ENCODE data around the gene GPR33. TPM values are rescaled to one million over a fixed set of nuclear protein-coding genes. Genes with fewer than 3 reads are reported as not detected.

The GPR33 gene, protein sequence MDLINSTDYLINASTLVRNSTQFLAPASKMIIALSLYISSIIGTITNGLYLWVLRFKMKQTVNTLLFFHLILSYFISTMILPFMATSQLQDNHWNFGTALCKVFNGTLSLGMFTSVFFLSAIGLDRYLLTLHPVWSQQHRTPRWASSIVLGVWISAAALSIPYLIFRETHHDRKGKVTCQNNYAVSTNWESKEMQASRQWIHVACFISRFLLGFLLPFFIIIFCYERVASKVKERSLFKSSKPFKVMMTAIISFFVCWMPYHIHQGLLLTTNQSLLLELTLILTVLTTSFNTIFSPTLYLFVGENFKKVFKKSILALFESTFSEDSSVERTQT
- total RNA-seq (2012; rRNA removed), result not detected in 2 replicates

DNA sequence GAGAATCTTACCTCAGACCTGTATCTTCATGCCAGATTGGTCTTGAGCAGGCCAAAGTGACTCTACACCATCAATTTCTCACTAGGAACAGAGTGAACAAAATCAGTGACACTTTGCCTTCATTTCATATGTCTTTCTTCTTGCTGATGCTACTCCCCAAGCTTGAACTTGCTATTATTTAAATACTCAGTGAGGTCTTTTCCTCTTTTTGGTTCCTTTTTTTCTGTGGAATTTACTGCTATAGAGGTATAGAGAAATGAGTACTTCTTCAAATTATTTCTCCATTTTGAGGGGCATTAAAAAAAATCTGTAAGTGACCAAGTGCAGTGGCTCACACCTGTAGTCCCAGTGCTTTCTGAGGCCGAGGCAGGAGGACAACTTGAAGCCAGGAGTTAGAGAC is at the start of gene GPR33:
Gene GPR33 (minus strand): TSS at position 154 of the 400 bp plus-strand sequence. CDS start 4,074 bp downstream, outside the sequence.
- Histone ChIP-seq H3K36me3 (ENCODE audit: insufficient read depth, low read length) (no peaks in the 10 kb centered on the region), H3K4me1 (ENCODE audit: control insufficient read depth, insufficient read depth, low read length) (no peaks in the 10 kb centered on the region), H3K4me2 (ENCODE audit: low read length) (no peak within 1 kb of the TSS), H3K4me3 (ENCODE audit: low read length) (no peak within 1 kb of the TSS), H3K27me3 (ENCODE audit: control insufficient read depth, insufficient read depth, low read length) (peaks cover 5% of the 10 kb centered on the region), H3K9me3 (replicated peaks; ENCODE audit: low read length) (no peaks in the 10 kb centered on the region), H3K9ac (ENCODE audit: low read depth, low read length) (no peak within 1 kb of the TSS)

GRCh38 chr14:31536201-31536960 is 48.5 kb upstream of the GPR33 start:
- peaks cover 11% of the 10 kb centered on the region for H3K27me3 ChIP-seq (ENCODE audit: control insufficient read depth, insufficient read depth, low read length)

GRCh38 chr14:31530136-31530535 is 42.3 kb upstream of the GPR33 start:
- Histone ChIP-seq H3K4me1 (ENCODE audit: control insufficient read depth, insufficient read depth, low read length) (no peaks in the 10 kb centered on the region), H3K27me3 (ENCODE audit: control insufficient read depth, insufficient read depth, low read length) (no peaks in the 10 kb centered on the region), H3K9me3 (replicated peaks; ENCODE audit: low read length) (no peaks in the 10 kb centered on the region), H3K4me2 (ENCODE audit: low read length) (no peak overlapping the region), H3K4me3 (ENCODE audit: low read length) (no peak overlapping the region), H3K9ac (ENCODE audit: low read depth, low read length) (no peak overlapping the region), H3K36me3 (ENCODE audit: insufficient read depth, low read length) (no peaks in the 10 kb centered on the region)

More at GRCh38 chr14:31536201-31536960, 48.5 kb upstream of the GPR33 start:
- Histone ChIP-seq H3K4me1 (ENCODE audit: control insufficient read depth, insufficient read depth, low read length) (no peaks in the 10 kb centered on the region), H3K9ac (ENCODE audit: low read depth, low read length) (no peak overlapping the region), H3K4me3 (ENCODE audit: low read length) (no peak overlapping the region), H3K9me3 (replicated peaks; ENCODE audit: low read length) (no peaks in the 10 kb centered on the region), H3K4me2 (ENCODE audit: low read length) (no peak overlapping the region), H3K36me3 (ENCODE audit: insufficient read depth, low read length) (no peaks in the 10 kb centered on the region)

- H3K27me3 ChIP-seq (ENCODE audit: control insufficient read depth, insufficient read depth, low read length), result no peaks in the 10 kb centered on the region
- no peaks in the 10 kb centered on the region for H3K4me1 ChIP-seq (ENCODE audit: control insufficient read depth, insufficient read depth, low read length)
- H3K9me3 ChIP-seq (replicated peaks; ENCODE audit: low read length), result no peaks in the 10 kb centered on the region
- H3K4me3 ChIP-seq (ENCODE audit: low read length), result no peak overlapping the region
- no peaks in the 10 kb centered on the region for H3K36me3 ChIP-seq (ENCODE audit: insufficient read depth, low read length)
- H3K9ac ChIP-seq (ENCODE audit: low read depth, low read length), result no peak overlapping the region
- H3K4me2 ChIP-seq (ENCODE audit: low read length), result no peak overlapping the region
These were observed 41.2 kb upstream of the GPR33 start for GRCh38 chr14:31529053-31529452.

DNA sequence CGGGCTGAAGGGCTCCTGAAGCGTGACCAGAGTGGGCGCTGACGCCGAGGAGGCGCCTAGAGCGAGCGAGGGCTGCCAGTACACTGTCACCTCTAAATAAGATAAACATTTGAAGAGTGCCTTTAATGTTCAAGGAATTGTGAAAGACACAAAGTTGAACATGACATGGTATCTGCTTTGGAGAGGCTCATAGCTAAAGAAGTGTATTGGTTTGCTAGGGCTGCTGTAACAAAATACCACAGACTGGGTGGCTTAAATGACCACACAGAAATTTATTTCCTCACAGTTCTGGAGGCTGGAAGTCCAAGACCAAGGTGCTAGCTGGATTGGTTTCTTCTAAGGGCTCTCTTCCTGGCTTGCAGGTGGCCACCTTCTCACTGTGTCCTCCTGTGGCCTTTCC is 39.7 kb upstream of the GPR33 start:
- no peak overlapping the region for H3K9ac ChIP-seq (ENCODE audit: low read depth, low read length)

DNA sequence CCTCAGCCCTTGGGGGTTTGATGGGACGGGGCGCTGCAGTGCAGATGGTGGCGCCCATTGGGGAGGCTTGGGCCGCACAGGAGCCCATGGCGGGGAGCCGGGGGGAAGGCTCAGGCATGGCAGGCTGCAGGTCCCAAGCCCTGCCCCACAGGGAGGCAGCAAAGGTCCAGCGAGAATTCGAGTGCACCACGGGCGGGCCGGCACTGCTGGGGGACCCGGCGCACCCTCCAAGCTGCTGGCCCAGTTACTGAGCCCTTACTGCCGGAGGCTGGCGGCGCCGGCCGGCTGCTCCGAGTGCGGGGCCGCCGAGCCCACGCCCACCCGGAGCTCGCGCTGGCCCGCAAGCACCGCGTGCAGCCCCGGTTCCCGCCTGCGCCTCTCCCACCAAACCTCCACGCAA is 39.2 kb upstream of the GPR33 start:
- no peaks in the 10 kb centered on the region for H3K9me3 ChIP-seq (replicated peaks; ENCODE audit: low read length)
- H3K36me3 ChIP-seq (ENCODE audit: insufficient read depth, low read length), result no peaks in the 10 kb centered on the region
- no peaks in the 10 kb centered on the region for H3K27me3 ChIP-seq (ENCODE audit: control insufficient read depth, insufficient read depth, low read length)
- no peak overlapping the region for H3K4me2 ChIP-seq (ENCODE audit: low read length)
- H3K4me3 ChIP-seq (ENCODE audit: low read length), result no peak overlapping the region
- H3K4me1 ChIP-seq (ENCODE audit: control insufficient read depth, insufficient read depth, low read length), result no peaks in the 10 kb centered on the region
- H3K9ac ChIP-seq (ENCODE audit: low read depth, low read length), result no peak overlapping the region

More for the DNA sequence above, 39.7 kb upstream of the GPR33 start:
- H3K9me3 ChIP-seq (replicated peaks; ENCODE audit: low read length), result no peaks in the 10 kb centered on the region
- H3K4me3 ChIP-seq (ENCODE audit: low read length), result no peak overlapping the region
- no peaks in the 10 kb centered on the region for H3K36me3 ChIP-seq (ENCODE audit: insufficient read depth, low read length)
- no peak overlapping the region for H3K4me2 ChIP-seq (ENCODE audit: low read length)
- no peaks in the 10 kb centered on the region for H3K27me3 ChIP-seq (ENCODE audit: control insufficient read depth, insufficient read depth, low read length)
- H3K4me1 ChIP-seq (ENCODE audit: control insufficient read depth, insufficient read depth, low read length), result no peaks in the 10 kb centered on the region

GRCh38 chr14:31510855-31511254 is 23.0 kb upstream of the GPR33 start:
- Histone ChIP-seq H3K9me3 (replicated peaks; ENCODE audit: low read length) (no peaks in the 10 kb centered on the region), H3K4me3 (ENCODE audit: low read length) (no peak overlapping the region), H3K4me1 (ENCODE audit: control insufficient read depth, insufficient read depth, low read length) (peaks cover 2% of the 10 kb centered on the region), H3K27me3 (ENCODE audit: control insufficient read depth, insufficient read depth, low read length) (no peaks in the 10 kb centered on the region), H3K4me2 (ENCODE audit: low read length) (no peak overlapping the region), H3K9ac (ENCODE audit: low read depth, low read length) (no peak overlapping the region), H3K36me3 (ENCODE audit: insufficient read depth, low read length) (no peaks in the 10 kb centered on the region)

GRCh38 chr14:31510222-31510621 is 22.4 kb upstream of the GPR33 start:
- Histone ChIP-seq H3K9me3 (replicated peaks; ENCODE audit: low read length) (no peaks in the 10 kb centered on the region), H3K9ac (ENCODE audit: low read depth, low read length) (no peak overlapping the region), H3K4me3 (ENCODE audit: low read length) (no peak overlapping the region), H3K36me3 (ENCODE audit: insufficient read depth, low read length) (no peaks in the 10 kb centered on the region), H3K4me1 (ENCODE audit: control insufficient read depth, insufficient read depth, low read length) (peaks cover 8% of the 10 kb centered on the region), H3K27me3 (ENCODE audit: control insufficient read depth, insufficient read depth, low read length) (no peaks in the 10 kb centered on the region), H3K4me2 (ENCODE audit: low read length) (no peak overlapping the region)

DNA sequence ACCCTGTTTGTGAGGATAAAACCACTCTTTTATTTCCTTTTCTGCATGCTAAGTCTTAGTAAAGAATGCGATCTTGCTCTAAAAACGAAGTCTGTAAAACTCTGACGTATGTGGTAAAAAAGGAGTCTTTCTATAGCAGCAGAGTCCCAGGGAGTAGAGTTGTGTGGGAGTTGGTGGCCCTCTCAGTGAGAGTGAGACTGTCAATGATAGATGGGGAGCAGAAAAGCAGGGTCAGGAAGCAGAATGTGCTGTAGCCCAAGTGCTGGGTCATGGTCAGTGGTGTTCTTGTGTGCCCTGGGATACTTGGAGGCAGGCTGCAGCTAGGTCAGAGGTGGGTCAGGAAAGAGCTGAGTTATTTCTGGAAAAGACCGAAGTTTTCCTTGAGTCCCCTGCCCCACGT is 20.3 kb upstream of the GPR33 start:
- no peak overlapping the region for H3K9ac ChIP-seq (ENCODE audit: low read depth, low read length)
- H3K36me3 ChIP-seq (ENCODE audit: insufficient read depth, low read length), result no peaks in the 10 kb centered on the region
- peaks cover 12% of the 10 kb centered on the region for H3K4me1 ChIP-seq (ENCODE audit: control insufficient read depth, insufficient read depth, low read length)
- no peak overlapping the region for H3K4me3 ChIP-seq (ENCODE audit: low read length)
- no peaks in the 10 kb centered on the region for H3K9me3 ChIP-seq (replicated peaks; ENCODE audit: low read length)
- H3K27me3 ChIP-seq (ENCODE audit: control insufficient read depth, insufficient read depth, low read length), result no peaks in the 10 kb centered on the region
- H3K4me2 ChIP-seq (ENCODE audit: low read length), result no peak overlapping the region

DNA sequence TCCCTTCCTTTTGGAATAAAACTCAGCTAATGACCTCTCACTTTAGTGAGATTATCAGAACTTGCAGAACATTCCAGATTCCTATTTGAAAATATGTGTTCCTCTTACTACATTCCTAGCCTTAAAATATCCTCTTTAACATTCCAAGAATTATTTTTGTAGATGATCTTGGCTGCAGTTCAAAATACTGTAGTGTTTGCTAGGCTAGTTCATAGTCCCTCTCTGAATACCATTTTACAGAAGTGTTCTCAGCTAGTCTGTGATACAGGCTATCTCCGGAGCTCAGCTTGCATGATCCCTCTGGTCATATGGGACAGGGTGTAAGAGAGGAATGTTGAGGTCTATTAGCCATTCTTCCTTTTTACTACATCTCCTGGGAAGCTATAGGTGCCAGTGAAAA is 17.6 kb upstream of the GPR33 start:
- Histone ChIP-seq H3K27me3 (ENCODE audit: control insufficient read depth, insufficient read depth, low read length) (no peaks in the 10 kb centered on the region), H3K4me3 (ENCODE audit: low read length) (no peak overlapping the region), H3K9me3 (replicated peaks; ENCODE audit: low read length) (no peaks in the 10 kb centered on the region), H3K36me3 (ENCODE audit: insufficient read depth, low read length) (no peaks in the 10 kb centered on the region), H3K9ac (ENCODE audit: low read depth, low read length) (peak overlapping the region; percentile 19), H3K4me1 (ENCODE audit: control insufficient read depth, insufficient read depth, low read length) (peaks cover 12% of the 10 kb centered on the region), H3K4me2 (ENCODE audit: low read length) (peak overlapping the region; percentile 27)

- Histone ChIP-seq H3K4me1 (ENCODE audit: control insufficient read depth, insufficient read depth, low read length) (peaks cover 12% of the 10 kb centered on the region), H3K9ac (ENCODE audit: low read depth, low read length) (no peak overlapping the region), H3K4me3 (ENCODE audit: low read length) (no peak overlapping the region), H3K36me3 (ENCODE audit: insufficient read depth, low read length) (no peaks in the 10 kb centered on the region), H3K27me3 (ENCODE audit: control insufficient read depth, insufficient read depth, low read length) (no peaks in the 10 kb centered on the region), H3K9me3 (replicated peaks; ENCODE audit: low read length) (no peaks in the 10 kb centered on the region), H3K4me2 (ENCODE audit: low read length) (no peak overlapping the region)
These were observed 14.0 kb upstream of the GPR33 start for GRCh38 chr14:31501870-31502269.
